HepG2 (cell line): ENCODE measurements around the gene TPX2. TPM values are rescaled to one million over a fixed set of nuclear protein-coding genes. Genes with fewer than 3 reads are reported as not detected.

Experiments used
- ATF7 ChIP-seq, 2 experiments: fragments of 450-650 bp in 1 of 2; sonication (generic) in 1 of 2; formaldehyde crosslinking in 1 of 2; IDR thresholded peaks; 2 replicates each; pipeline versions ENCODE4 v1.4.0 to v1.6.1; 2016 to 2020; ENCODE audit warnings: antibody characterized with exemption in 1 of 2, mild to moderate bottlenecking in 1 of 2, missing genetic modification reagents in 1 of 2
- CREB1 ChIP-seq, 2 experiments: fragments of 450-650 bp in 1 of 2; IDR thresholded peaks; 2 replicates each; pipeline ENCODE4 v1.6.1; 2016 to 2017; ENCODE audit warnings: control low read depth in 1 of 2, mild to moderate bottlenecking in 1 of 2, missing compliant biosample characterization in 1 of 2, missing genetic modification characterization in 1 of 2
- DDIT3 ChIP-seq: sonication (generic); formaldehyde crosslinking; IDR thresholded peaks from 2 replicates; pipeline ENCODE4 v1.4.0; 2020; ENCODE audit warnings: mild to moderate bottlenecking, missing genetic modification reagents
- FOXA3 ChIP-seq: IDR thresholded peaks from 2 replicates; pipeline ENCODE4 v1.6.1; 2016; ENCODE audit warnings: missing genetic modification reagents, missing compliant biosample characterization
- HIVEP1 ChIP-seq: sonication (generic); formaldehyde crosslinking; IDR thresholded peaks from 2 replicates; pipeline ENCODE4 v1.4.0; 2020; ENCODE audit warnings: mild to moderate bottlenecking, missing genetic modification reagents
- HOXA9 ChIP-seq: sonication (generic); formaldehyde crosslinking; IDR thresholded peaks from 2 replicates; pipeline ENCODE4 v1.8.1; 2022; ENCODE audit warnings: missing genetic modification reagents, mild to moderate bottlenecking, moderate library complexity, borderline replicate concordance
- JUND ChIP-seq: sonication (generic); formaldehyde crosslinking; IDR thresholded peaks from 2 replicates; pipeline ENCODE4 v1.8.0; 2022; ENCODE audit warnings: mild to moderate bottlenecking, missing genetic modification reagents
- MED1 ChIP-seq: sonication (generic); formaldehyde crosslinking; IDR thresholded peaks from 2 replicates; pipeline ENCODE4 v1.4.0; 2020; ENCODE audit warnings: missing genetic modification reagents
- MXD4 ChIP-seq: IDR thresholded peaks from 2 replicates; pipeline ENCODE4 v1.6.1; 2016; ENCODE audit warnings: mild to moderate bottlenecking, missing biosample characterization, missing genetic modification reagents
- NCOR1 ChIP-seq: fragments of 200-600 bp; sonication (generic); IDR thresholded peaks from 2 replicates; pipeline ENCODE4 v1.7.0; 2017; ENCODE audit warnings: antibody characterized with exemption, low read length, borderline replicate concordance
- RCOR2 ChIP-seq: IDR thresholded peaks from 2 replicates; pipeline ENCODE4 v1.6.1; 2016; ENCODE audit warnings: missing biosample characterization, missing genetic modification reagents
- RNF219 ChIP-seq: sonication (generic); formaldehyde crosslinking; IDR thresholded peaks from 2 replicates; pipeline ENCODE4 v1.5.0; 2020; ENCODE audit warnings: mild to moderate bottlenecking, missing genetic modification reagents
- TFDP1 ChIP-seq: IDR thresholded peaks from 2 replicates; pipeline ENCODE4 v1.6.1; 2016; ENCODE audit warnings: missing compliant biosample characterization, missing genetic modification reagents, borderline replicate concordance
- THRA ChIP-seq: sonication (generic); formaldehyde crosslinking; IDR thresholded peaks from 2 replicates; pipeline ENCODE4 v1.4.0; 2020; ENCODE audit warnings: missing genetic modification reagents, borderline replicate concordance
- ZNF224 ChIP-seq: sonication (generic); formaldehyde crosslinking; IDR thresholded peaks from 2 replicates; pipeline ENCODE4 v1.5.0; 2020; ENCODE audit warnings: mild to moderate bottlenecking, missing genetic modification reagents
- ZNF572 ChIP-seq: sonication (generic); formaldehyde crosslinking; IDR thresholded peaks from 2 replicates; pipeline ENCODE4 v1.5.1; 2020; ENCODE audit warnings: mild to moderate bottlenecking, missing genetic modification reagents
- ZNF607 ChIP-seq: sonication (generic); formaldehyde crosslinking; IDR thresholded peaks from 2 replicates; pipeline ENCODE4 v1.5.1; 2020; ENCODE audit warnings: missing genetic modification reagents, mild to moderate bottlenecking, borderline replicate concordance
- ZNF800 ChIP-seq: sonication (generic); formaldehyde crosslinking; IDR thresholded peaks from 2 replicates; pipeline ENCODE4 v1.4.0; 2020; ENCODE audit warnings: missing genetic modification reagents
- ZNF841 ChIP-seq: sonication (generic); formaldehyde crosslinking; IDR thresholded peaks from 2 replicates; pipeline ENCODE4 v1.8.1; 2023; ENCODE audit warnings: missing genetic modification reagents, borderline replicate concordance
- polyA plus RNA-seq, 8 experiments: library from polyadenylated mRNA; depleted of rRNA in 3 of 8; stranded (reverse) in 7 of 8; unstranded in 1 of 8; fragments of >200 nt; fragmentation: Illumina TruSeq in 4 of 8; extraction: Trizol in 4 of 8; gene quantifications; 2 replicates each; pipeline versions ENCODE4 v1.2.1 to v1.2.3, GENCODE V29; 2011 to 2016; ENCODE audit warnings: low read depth in 4 of 8, missing spikeins in 1 of 8, mixed read lengths in 1 of 8; ENCODE audit not compliant: insufficient read depth in 1 of 8
- total RNA-seq, 5 experiments: library from RNA; depleted of rRNA; stranded (reverse); fragments of >200 nt; fragmentation: Illumina TruSeq; extraction: Trizol; gene quantifications; 2 replicates each; pipeline ENCODE4 v1.2.3, GENCODE V29; 2016; ENCODE audit warnings: low read depth in 1 of 5

Gene TPX2
- total and polyA plus RNA-seq, 2 of the 13 experiments (the other 11 are each of a cell fraction or from before 2014, with no cell fraction given) = 34.3 to 124 TPM

GRCh38 chr20:31712564-31713311 is 26.4 kb upstream of the TPX2 start (continued):
- TF ChIP-seq ZNF224 = no peak
- no peak for TF ChIP-seq DDIT3 (CRISPR knock-in tag)
- TF ChIP-seq RCOR2 (CRISPR knock-in tag) = peak; percentile 95
- TF ChIP-seq THRA = peak; percentile 82; the same call in 1 of the 2 replicates
- TF ChIP-seq TFDP1 (CRISPR knock-in tag) = peak; percentile 77; the same call in 1 of the 2 replicates
- no peak for TF ChIP-seq HOXA9 (CRISPR knock-in tag)
- no peak for TF ChIP-seq CREB1 (IDR thresholded peaks at IDR 0.05)
- 0 out of 2 replicates have a peak, but pooled peaks have one; percentile 40 for TF ChIP-seq CREB1 (CRISPR knock-in tag; IDR thresholded peaks at IDR 0.05)
- no peak for TF ChIP-seq RNF219 (CRISPR knock-in tag)
- TF ChIP-seq FOXA3 = peak; percentile 71
- TF ChIP-seq JUND (CRISPR knock-in tag) = no peak
- 0 out of 2 replicates have a peak, but pooled peaks have one; percentile 67 for TF ChIP-seq ZNF572
- 0 out of 2 replicates have a peak, but pooled peaks have one; percentile 29 for TF ChIP-seq MXD4 (CRISPR knock-in tag)
- TF ChIP-seq ATF7 (IDR thresholded peaks at IDR 0.05) = no peak
- TF ChIP-seq ATF7 (CRISPR knock-in tag; IDR thresholded peaks at IDR 0.05) = no peak; the same call in 1 of the 2 replicates
- TF ChIP-seq MED1 (CRISPR knock-in tag) = peak; percentile 92
- TF ChIP-seq ZNF800 (CRISPR knock-in tag) = no peak
- peak; percentile 43; the same call in 1 of the 2 replicates for TF ChIP-seq NCOR1
- TF ChIP-seq HIVEP1 = 0 out of 2 replicates have a peak, but pooled peaks have one; percentile 23
- 0 out of 2 replicates have a peak, but pooled peaks have one; percentile 38 for TF ChIP-seq ZNF607 (CRISPR knock-in tag)
- no peak for TF ChIP-seq ZNF841 (CRISPR knock-in tag)
